Activated T-cell treated with anti-CD3 and anti-CD28 coated beads, Interleukin-2, amount 50 U/mL, for 48 hours (primary cell): ENCODE measurements around the gene NTSR1.

Experiments
- DNase-seq, 2 experiments: peaks; one replicate each; pipeline ENCODE4 v3.0.0-alpha.2; 2020

The NTSR1 gene

DNA sequence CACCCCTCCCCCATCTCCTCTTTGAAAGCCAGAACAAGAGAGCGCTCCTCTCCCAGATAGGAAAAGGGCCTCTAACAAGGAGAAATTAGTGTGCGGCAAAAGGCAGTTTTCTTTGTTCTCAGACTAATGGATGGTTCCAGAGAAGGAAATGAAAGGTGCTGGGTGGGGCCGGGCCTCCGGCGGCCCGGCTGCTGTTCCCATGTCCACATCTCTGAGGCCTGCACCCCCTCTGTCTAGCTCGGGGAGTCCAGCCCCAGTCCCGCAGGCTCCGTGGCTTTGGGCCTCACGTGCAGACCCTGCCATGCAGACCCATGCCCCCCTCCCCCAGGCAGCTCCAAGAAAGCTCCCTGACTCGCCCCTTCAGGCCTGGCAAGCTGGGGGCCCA is 51.8 kb downstream of the NTSR1 start:
- DNase-seq: no peak

- no peak for DNase-seq
Measured at GRCh38 chr20:62760856-62761758, 52.5 kb downstream of the NTSR1 start.

- no peak for DNase-seq
Measured at GRCh38 chr20:62761759-62762131, 53.1 kb downstream of the NTSR1 start.

DNA sequence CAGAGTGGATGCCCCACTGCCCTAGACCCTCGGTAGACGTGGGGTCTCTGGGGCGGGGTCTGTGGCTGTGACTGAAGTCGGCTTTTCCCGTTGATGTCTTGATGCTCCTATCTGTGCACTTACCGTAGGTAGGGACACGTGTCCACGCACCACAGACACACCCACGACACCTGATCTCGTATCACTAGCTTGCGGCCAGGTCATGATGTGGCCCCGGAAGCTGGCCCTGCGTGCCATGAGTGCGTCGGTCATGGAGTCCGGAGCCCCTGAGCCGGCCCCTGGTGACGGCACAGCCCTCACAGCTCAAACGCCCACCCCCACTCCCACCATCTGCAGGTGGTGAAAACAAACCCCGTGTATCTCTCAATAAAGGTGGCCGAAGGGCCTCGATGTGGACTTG is 53.7 kb downstream of the NTSR1 start:
- no peak for DNase-seq

GRCh38 chr20:62762801-62763368 is 54.2 kb downstream of the NTSR1 start:
- no peak for DNase-seq

- no peak for DNase-seq
Measured at GRCh38 chr20:62763404-62763803, 54.8 kb downstream of the NTSR1 start.

DNA sequence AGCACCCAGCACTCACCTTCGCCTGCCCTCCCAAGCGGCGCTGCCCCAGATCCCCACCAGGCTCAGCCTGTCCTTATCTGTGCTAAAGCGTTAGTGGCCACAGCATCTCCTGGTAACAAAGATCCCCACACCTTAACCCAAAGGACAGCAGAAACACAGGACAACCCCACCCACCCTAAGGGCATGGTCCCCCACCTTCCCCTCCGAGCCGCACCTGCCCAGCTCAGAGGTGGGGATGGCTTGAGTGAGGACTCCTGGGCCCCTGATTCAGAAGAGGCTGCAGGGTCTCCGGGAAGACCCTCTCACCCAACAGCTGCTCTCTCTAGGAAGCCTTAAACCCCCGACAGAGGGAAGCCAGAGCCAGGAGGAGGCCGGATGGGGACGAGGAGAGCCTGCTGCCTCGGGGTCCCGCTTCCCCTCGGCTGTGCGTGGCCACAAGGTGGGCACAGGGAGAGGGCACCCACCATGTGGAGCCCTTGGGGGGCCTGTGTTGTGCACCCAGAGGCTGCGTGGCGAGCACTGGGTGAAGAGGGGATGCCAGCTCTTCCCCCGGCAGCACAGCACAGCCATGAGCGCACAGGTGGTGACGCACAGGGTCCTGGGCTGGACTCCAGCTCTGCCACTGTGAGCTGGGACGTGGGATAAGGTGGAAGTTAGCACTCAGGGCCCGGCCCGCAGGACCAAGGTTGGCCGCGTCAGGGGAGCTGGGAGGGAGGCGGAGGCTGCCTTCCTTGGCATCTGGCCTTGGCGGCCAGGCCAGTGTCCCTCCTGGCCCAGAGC is 55.7 kb downstream of the NTSR1 start:
- no peak for DNase-seq

GRCh38 chr20:62765021-62765420 is 56.4 kb downstream of the NTSR1 start:
- no peak for DNase-seq

DNA sequence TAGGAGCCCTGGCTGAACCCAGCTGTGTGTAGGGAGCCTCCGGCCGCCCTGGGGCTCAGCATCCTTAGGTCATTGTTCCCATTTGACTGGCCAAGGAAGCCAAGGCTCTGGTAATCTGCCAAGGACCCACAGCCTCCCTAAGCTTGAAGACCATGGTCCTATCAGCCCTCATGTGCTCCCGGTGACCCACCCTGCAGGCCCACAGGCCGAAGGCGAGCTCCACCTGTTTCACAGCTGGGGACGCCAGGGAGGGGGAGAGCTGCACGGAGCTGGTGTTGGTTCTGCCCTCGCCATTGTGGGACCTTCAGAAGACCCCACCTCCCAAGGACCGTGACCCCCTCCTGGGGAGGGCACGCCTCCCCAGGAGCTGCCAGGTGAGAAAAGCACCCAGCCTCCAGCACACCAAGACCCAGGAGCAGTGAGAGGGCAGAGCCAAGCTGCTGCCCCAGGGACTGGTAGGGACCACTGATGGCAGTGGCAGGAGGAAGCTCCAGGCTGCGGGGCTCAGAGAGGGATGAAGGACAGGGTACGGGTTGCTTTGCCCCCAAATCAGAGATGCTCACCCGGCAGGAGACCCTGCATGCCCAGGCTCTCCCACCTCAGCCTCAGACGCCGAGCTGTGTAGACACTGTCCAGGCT is 56.9 kb downstream of the NTSR1 start:
- DNase-seq: no peak

DNA sequence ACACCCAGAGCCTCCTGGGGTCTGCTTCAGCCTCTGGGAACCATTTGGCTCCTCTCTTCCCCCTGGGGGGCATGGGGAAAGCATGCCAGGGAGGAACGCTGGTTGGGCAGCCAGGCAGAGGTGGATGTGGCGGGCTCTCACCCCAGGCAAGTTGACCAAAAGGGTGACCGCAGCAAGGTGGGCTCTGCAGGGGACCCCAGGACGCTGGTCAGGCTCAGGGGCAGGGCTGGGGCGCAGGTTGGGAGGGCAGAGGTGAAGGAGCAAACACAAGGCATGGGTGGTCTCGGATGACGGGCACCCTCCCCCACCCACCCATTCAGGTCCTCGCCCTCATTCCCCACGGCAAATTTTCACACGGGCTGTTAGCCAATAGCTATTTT is 57.4 kb downstream of the NTSR1 start:
- no peak for DNase-seq

GRCh38 chr20:62766716-62767115 is 58.1 kb downstream of the NTSR1 start:
- DNase-seq: no peak

DNA sequence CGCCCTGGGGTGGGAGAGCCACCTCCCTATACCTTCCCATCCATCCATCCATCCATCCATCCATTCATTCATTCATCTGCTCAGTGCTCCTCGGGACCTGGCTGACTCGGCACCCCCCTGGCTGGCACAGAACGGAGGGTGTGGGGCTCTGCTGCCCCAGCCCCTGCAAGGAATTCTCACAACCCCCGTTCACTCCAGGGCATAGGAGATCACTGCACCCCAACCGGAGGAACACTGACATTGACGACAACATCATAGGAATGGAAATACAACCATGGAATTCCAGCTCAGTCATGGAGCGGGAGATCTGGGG is 59.6 kb downstream of the NTSR1 start:
- DNase-seq: no peak

DNA sequence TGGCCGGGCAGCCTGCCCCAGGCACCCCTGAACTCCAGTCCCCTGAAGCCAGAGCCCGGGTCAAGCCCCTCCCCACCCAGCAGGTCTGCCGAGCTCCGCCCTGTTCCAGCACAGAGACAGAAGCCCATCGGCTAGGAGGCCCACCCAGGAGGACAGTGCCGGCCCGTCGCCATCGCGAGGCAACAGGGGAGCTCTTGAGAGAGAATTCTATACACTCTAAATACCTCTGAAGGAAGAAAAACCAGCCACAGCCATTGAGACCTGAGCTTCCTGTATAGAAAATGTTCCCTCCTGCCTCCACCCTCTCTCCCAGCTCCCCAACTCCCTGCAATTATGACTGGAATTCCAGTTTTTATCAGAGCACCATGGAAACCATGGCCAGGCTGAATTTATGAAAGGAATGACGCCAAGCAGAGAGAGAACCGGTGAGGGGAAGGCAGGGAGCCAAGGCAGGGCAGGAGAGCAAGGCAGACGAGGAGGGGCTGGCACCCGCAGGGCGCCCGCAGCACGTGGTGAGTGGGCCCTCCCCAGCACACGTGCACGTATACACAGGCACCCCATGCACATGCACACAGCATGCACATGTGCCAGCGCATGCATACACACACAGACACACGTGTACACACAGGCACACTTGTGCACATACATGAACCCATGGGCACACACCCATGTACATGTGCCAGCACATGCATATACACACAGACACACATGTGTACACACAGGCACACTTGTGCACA is 60.1 kb downstream of the NTSR1 start:
- DNase-seq: no peak

DNA sequence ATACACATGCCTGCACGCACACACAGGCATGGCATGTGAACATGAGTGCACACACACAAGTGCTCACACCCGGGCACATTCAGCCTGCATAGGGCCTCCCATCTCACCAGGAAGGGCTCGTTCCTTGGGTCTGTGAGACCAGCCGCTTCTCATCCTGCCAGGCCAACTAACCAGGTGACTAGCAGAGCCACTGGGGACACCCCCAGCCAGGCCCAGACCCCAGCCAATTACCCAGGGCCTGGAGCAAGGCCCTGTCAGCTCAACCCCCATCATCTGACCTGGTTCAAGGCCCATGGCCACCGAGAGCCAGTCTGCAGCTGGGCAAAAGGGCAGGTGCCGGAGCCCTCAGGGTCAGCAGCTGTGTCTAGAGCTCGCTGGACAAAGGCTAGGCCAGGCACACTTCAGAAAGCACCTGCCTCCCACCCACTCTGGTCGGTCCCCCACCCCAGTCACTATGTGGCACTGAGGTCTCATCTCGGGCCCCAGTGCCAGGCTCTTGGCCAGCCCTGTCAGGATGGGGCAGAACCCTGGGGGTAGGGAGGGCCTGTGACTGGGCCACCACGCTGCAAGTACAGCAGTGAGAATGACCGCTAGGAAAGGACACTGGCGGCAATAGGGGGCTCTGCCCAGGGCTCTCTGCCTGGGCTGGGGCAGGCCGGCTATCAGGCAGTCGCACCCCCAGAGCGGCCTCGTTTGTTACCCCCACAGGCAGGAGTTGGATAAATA is 60.9 kb downstream of the NTSR1 start:
- DNase-seq: no peak

GRCh38 chr20:62770111-62770910 is 61.7 kb downstream of the NTSR1 start:
- no peak for DNase-seq

DNA sequence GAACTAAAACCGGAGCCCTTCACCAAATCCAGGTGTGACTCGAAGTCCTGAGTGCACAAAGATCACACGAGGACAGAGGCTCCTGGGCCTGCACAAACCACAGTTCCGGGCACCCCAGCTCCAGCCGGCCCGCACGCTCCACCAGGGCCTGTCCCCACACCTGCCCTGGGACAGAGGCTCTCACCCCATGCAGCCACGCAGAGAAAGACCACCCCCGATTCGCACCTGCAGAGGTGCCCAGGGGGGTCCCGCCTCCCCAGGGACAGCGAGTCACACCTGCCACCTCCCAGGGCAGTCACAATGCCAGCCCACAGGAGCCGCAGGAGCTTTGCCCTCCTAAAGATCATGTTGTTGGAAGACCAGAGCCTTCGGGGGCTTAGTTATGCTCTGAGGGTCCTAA is 62.3 kb downstream of the NTSR1 start:
- no peak for DNase-seq

GRCh38 chr20:62771396-62772102 is 62.9 kb downstream of the NTSR1 start:
- no peak for DNase-seq

DNA sequence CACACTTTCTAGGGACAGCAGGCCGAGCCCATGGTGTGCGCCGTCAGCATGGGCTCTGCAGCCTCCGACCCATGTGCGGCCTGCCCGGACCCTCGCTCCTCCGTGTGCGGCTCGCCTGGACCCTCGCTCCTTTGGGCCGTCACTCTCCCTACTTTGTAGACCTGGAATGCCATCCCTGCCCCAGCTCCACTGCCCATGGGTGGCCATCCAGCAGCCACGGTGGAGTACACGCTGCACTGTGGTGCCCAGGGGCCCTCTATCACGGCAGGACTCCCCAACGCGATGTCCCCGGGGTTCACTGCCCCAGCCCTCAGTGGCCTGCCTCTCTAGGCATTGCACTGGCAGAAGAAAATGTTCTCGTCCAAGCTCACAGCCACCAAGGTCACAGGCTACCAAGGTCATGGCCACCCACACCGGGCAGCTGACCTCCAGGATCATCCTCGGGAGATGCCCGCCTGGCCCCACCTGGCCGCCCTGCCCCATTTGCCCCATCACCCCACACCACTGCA is 63.5 kb downstream of the NTSR1 start:
- DNase-seq: no peak

DNA sequence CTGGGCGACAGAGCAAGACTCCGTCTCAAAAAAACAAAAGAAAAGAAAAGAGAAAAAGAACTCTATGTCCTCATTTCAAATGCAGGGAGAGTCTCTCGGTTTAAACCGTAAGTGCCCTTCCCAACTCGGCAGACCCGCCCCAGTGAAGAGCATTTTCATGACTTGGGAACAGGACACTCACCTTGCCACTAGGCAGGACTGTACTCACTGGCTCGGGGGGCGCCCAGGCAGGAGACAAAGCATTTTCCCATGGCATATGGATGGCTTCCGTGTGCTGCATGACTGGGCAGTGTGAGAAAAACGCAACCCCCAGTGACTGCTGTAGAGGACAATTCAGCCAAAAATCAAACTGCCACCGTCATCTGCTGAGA is 64.0 kb downstream of the NTSR1 start:
- DNase-seq: no peak
